Activated T-helper 1 cell treated with anti-CD3 and anti-CD28 coated beads, Interleukin-12 subunit alpha, Interleukin-12 subunit beta, Interleukin-2, Interleukin-4 antibody, amounts not matched to agents 30 ng/mL and 10 ng/mL and 1 ng/mL, durations not matched to agents 14 hours and 24 hours and 36 hours (primary cell): ENCODE measurements around the gene ABCG5. TPM values are rescaled to one million over a fixed set of nuclear protein-coding genes. Genes with fewer than 3 reads are reported as not detected.

Experiments
- DNase-seq: peaks from one replicate; pipeline ENCODE4 v3.0.0; 2021; ENCODE audit warnings: low spot score
- H3K27ac Mint-ChIP-seq: one replicate; pipeline ENCODE4 v1.8.0; 2021; ENCODE audit warnings: mild to moderate bottlenecking, mixed read lengths
- H3K27me3 Mint-ChIP-seq: one replicate; pipeline ENCODE4 v1.8.0; 2022; ENCODE audit warnings: mild to moderate bottlenecking, moderate library complexity, mixed read lengths; ENCODE audit not compliant: insufficient read depth
- H3K36me3 Mint-ChIP-seq: one replicate; pipeline ENCODE4 v1.8.0; 2021; ENCODE audit warnings: low read depth, mixed read lengths
- H3K4me1 Mint-ChIP-seq: one replicate; pipeline ENCODE4 v1.8.0; 2021; ENCODE audit warnings: low read depth, mixed read lengths
- H3K4me3 Mint-ChIP-seq: one replicate; pipeline ENCODE4 v1.8.0; 2021; ENCODE audit warnings: mild to moderate bottlenecking, moderate library complexity, mixed read lengths
- H3K9me3 Mint-ChIP-seq: one replicate; pipeline ENCODE4 v1.8.0; 2021; ENCODE audit warnings: mixed read lengths
- intact Hi-C: fragments of 100-400 bp; cut with micrococcal nuclease; formaldehyde crosslinking; loops from one replicate; pipeline ENCODE4 v1.15.1; 2024
- total RNA-seq: library from RNA; stranded (reverse); gene quantifications from 2 replicates; pipeline ENCODE4 v1.2.3, GENCODE V29; 2022

ABCG5 gene
- total RNA-seq, 1 donor from 2014 or later, result not detected

- Mint-ChIP-seq H3K27ac (no peak overlapping the region), H3K36me3 (no peaks in the 10 kb centered on the region), H3K9me3 (no peaks in the 10 kb centered on the region), H3K27me3 (no peaks in the 10 kb centered on the region), H3K4me1 (no peaks in the 10 kb centered on the region), H3K4me3 (no peak overlapping the region)
- intact Hi-C loops, result no loop called here
- no peak for DNase-seq
These were observed 48.5 kb downstream of the ABCG5 start for GRCh38 chr2:43790147-43790546.

GRCh38 chr2:43788646-43789045 is 50.0 kb downstream of the ABCG5 start:
- Mint-ChIP-seq H3K27me3 (no peaks in the 10 kb centered on the region), H3K27ac (no peak overlapping the region), H3K4me1 (no peaks in the 10 kb centered on the region), H3K36me3 (no peaks in the 10 kb centered on the region), H3K4me3 (no peak overlapping the region), H3K9me3 (no peaks in the 10 kb centered on the region)
- DNase-seq, result no peak
- intact Hi-C loops, result no loop called here

DNA sequence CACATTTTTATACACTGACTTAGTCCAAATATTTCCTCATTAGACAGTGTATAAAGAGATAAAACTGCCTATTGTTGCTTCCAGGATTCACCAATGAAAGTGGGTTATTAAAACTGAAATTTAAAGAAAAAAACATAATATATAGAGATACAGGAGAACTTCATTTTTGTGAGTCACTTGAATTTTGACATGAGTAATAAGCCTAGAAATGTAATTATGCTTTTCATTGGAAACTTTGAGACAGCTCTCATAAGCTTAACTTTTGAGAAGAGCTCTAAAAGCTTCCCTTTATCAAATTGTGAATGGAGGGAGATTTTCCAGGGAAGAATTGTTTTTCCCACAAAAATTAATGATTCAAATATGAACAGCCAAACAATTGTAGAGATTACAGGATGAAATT is 50.7 kb downstream of the ABCG5 start:
- no peak for DNase-seq
- H3K4me1 Mint-ChIP-seq, result no peaks in the 10 kb centered on the region
- no peaks in the 10 kb centered on the region for H3K9me3 Mint-ChIP-seq
- no peaks in the 10 kb centered on the region for H3K36me3 Mint-ChIP-seq
- no peaks in the 10 kb centered on the region for H3K27me3 Mint-ChIP-seq
- no peak overlapping the region for H3K27ac Mint-ChIP-seq
- no peak overlapping the region for H3K4me3 Mint-ChIP-seq
- intact Hi-C loops, result no loop called here

- intact Hi-C loops, result loop anchor here (10.0 kb wide), 4 partner anchors 353 to 1413 kb away; partner anchors contain the start of genes CAMKMT, COX7A2L and PREPL
- H3K9me3 Mint-ChIP-seq, result no peaks in the 10 kb centered on the region
- no peak overlapping the region for H3K4me3 Mint-ChIP-seq
- peaks cover 15% of the 10 kb centered on the region for H3K4me1 Mint-ChIP-seq
- no peaks in the 10 kb centered on the region for H3K36me3 Mint-ChIP-seq
- no peak for DNase-seq
- no peak overlapping the region for H3K27ac Mint-ChIP-seq
- peaks cover 2% of the 10 kb centered on the region for H3K27me3 Mint-ChIP-seq
These were observed 60.4 kb downstream of the ABCG5 start for GRCh38 chr2:43778233-43778632.

GRCh38 chr2:43777306-43777926 is 61.2 kb downstream of the ABCG5 start:
- no peaks in the 10 kb centered on the region for H3K36me3 Mint-ChIP-seq
- no peak for DNase-seq
- intact Hi-C loops, result loop anchor here (10.0 kb wide), 4 partner anchors 353 to 1413 kb away; partner anchors contain the start of genes CAMKMT, COX7A2L and PREPL

DNA sequence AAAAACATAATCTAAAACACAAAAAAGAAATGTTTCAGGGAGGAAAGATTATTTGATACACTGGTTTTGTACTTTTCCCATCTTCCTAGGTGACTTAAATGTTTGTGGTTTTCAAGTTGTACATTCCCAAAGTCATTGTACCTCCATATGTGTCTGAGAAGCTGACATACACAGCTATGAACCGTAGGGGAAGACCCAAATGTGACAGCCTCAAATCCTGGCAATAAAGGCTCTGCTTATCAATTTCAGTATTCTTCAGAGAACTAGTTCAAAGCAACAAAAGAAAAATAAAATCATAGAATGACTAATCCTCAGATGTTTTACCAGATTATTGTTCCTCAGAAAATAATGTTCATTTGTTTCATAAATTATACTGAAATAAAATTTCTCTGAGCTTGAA is 62.3 kb downstream of the ABCG5 start:
- no peak overlapping the region for H3K4me3 Mint-ChIP-seq

More at GRCh38 chr2:43777306-43777926, 61.2 kb downstream of the ABCG5 start:
- H3K27me3 Mint-ChIP-seq, result peaks cover 2% of the 10 kb centered on the region
- no peak overlapping the region for H3K27ac Mint-ChIP-seq
- H3K9me3 Mint-ChIP-seq, result no peaks in the 10 kb centered on the region
- peaks cover 19% of the 10 kb centered on the region for H3K4me1 Mint-ChIP-seq
- H3K4me3 Mint-ChIP-seq, result no peak overlapping the region

GRCh38 chr2:43774617-43775016 is 64.0 kb downstream of the ABCG5 start:
- Mint-ChIP-seq H3K4me3 (peak overlapping the region; percentile 92), H3K36me3 (no peaks in the 10 kb centered on the region), H3K27ac (peak overlapping the region; percentile 20), H3K27me3 (peaks cover 3% of the 10 kb centered on the region), H3K9me3 (no peaks in the 10 kb centered on the region), H3K4me1 (peaks cover 19% of the 10 kb centered on the region)
- intact Hi-C loops, result loop anchor here (1.0 to 10.0 kb wide), 5 partner anchors 178 to 1410 kb away; partner anchors contain the start of genes CAMKMT, COX7A2L, PREPL and THADA
- no peak for DNase-seq

More for the DNA sequence above, 62.3 kb downstream of the ABCG5 start:
- no peak for DNase-seq
- Mint-ChIP-seq H3K27me3 (peaks cover 2% of the 10 kb centered on the region), H3K4me1 (peaks cover 19% of the 10 kb centered on the region), H3K36me3 (no peaks in the 10 kb centered on the region), H3K27ac (no peak overlapping the region), H3K9me3 (no peaks in the 10 kb centered on the region)
- intact Hi-C loops, result loop anchor here (10.0 kb wide), 4 partner anchors 352 to 1412 kb away; partner anchors contain the start of genes CAMKMT, COX7A2L and PREPL

DNA sequence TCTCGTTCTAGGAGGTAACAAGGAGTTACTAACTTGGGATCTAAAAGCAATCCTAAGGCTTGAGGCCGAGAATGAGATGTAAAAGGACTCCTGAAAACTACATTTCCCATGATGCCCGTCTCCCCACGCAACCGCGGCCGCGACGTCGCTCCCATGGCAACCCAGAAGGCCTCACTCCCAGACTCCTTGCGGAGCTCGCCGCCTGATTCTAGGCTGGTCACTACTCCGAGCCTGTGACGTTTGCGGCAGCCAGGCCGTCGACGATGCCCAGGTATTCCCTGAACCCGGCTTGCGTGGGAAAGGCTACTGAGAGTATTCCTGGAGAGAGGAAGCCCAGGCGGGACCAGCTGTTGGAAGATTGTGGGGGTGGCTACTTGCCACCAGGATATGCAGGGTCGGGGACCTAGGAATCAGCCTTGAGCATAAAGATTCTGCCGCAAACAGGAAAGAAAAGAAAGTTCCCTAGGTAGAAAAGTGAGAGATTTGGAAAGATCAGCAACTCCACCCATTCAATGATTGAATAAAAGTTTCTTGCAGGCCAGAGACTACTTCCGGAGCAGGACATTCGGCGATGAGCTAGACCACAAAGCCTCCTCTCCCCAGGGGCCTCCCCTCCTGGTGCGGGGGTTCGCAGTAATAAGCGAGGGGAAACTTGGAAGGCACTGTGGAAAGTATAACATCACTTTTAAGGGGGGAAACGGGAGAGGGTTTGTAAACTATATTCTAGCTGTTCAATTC is 64.6 kb downstream of the ABCG5 start, which contains the start of gene DYNC2LI1:
Gene DYNC2LI1 (plus strand): TSS at position 164 of the 738 bp plus-strand sequence. CDS start 100 bp downstream, at position 264.
- DNase-seq, result peak; percentile 71
- H3K4me3 Mint-ChIP-seq, result peak within 1 kb of the TSS; percentile 92
- H3K4me1 Mint-ChIP-seq, result peaks cover 19% of the 10 kb centered on the region
- intact Hi-C loops, result loop anchor here (1.0 to 10.0 kb wide), 7 partner anchors 137 to 1409 kb away; partner anchors contain the start of genes CAMKMT, COX7A2L, LRPPRC and PLEKHH2
- H3K27me3 Mint-ChIP-seq, result peaks cover 3% of the 10 kb centered on the region
- no peaks in the 10 kb centered on the region for H3K9me3 Mint-ChIP-seq
- no peaks in the 10 kb centered on the region for H3K36me3 Mint-ChIP-seq
- peak within 1 kb of the TSS; percentile 79 for H3K27ac Mint-ChIP-seq

- H3K27ac Mint-ChIP-seq, result peak overlapping the region; percentile 58
- H3K27me3 Mint-ChIP-seq, result peaks cover 4% of the 10 kb centered on the region
- intact Hi-C loops, result no loop called here
- H3K4me3 Mint-ChIP-seq, result no peak overlapping the region
- no peak for DNase-seq
- peaks cover 3% of the 10 kb centered on the region for H3K4me1 Mint-ChIP-seq
- H3K36me3 Mint-ChIP-seq, result no peaks in the 10 kb centered on the region
- H3K9me3 Mint-ChIP-seq, result no peaks in the 10 kb centered on the region
These were observed 72.6 kb downstream of the ABCG5 start for GRCh38 chr2:43766006-43766405.

- H3K9me3 Mint-ChIP-seq, result no peaks in the 10 kb centered on the region
- H3K4me1 Mint-ChIP-seq, result peaks cover 3% of the 10 kb centered on the region
- no peak overlapping the region for H3K27ac Mint-ChIP-seq
- no peak overlapping the region for H3K4me3 Mint-ChIP-seq
- DNase-seq, result no peak
- intact Hi-C loops, result no loop called here
- H3K27me3 Mint-ChIP-seq, result peaks cover 3% of the 10 kb centered on the region
- H3K36me3 Mint-ChIP-seq, result no peaks in the 10 kb centered on the region
These were observed 74.4 kb downstream of the ABCG5 start for GRCh38 chr2:43764086-43764705.

DNA sequence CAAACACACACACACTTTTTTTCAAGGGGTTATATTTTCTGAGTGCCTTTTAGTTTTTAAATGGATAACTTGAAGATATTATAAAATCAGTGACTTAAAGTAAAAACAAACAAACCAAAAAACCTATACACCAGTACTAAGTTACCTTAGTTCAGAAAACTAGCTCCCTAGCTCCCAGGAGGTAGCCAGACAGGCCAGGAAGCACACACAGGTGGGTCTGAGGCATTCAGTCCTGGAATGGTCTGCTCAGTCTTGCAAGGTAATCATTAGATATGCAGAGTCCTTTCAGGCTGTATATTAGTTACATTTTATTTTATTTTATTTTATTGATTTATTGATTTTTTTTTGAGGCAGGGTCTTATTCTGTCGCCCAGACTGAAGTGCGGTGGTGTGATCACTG is 75.5 kb downstream of the ABCG5 start:
- H3K4me3 Mint-ChIP-seq, result no peak overlapping the region
- intact Hi-C loops, result no loop called here
- H3K4me1 Mint-ChIP-seq, result peaks cover 3% of the 10 kb centered on the region
- H3K27me3 Mint-ChIP-seq, result peaks cover 3% of the 10 kb centered on the region
- H3K9me3 Mint-ChIP-seq, result no peaks in the 10 kb centered on the region
- no peak overlapping the region for H3K27ac Mint-ChIP-seq
- no peaks in the 10 kb centered on the region for H3K36me3 Mint-ChIP-seq
- no peak for DNase-seq
